MG63 (cell line): ENCODE measurements around the gene MESP1. TPM values are rescaled to one million over a fixed set of nuclear protein-coding genes. Genes with fewer than 3 reads are reported as not detected.

Experiments
- DNase-seq: peaks from one replicate; pipeline ENCODE4 v3.0.0-alpha.2; 2020
- H3K27me3 ChIP-seq: fragments of 250-450 bp; sonication (Bioruptor Pico); 2 replicates; pipeline ENCODE4 v1.5.1; 2020; ENCODE audit warnings: mild to moderate bottlenecking, moderate library complexity
- H3K36me3 ChIP-seq: fragments of 250-450 bp; sonication (Bioruptor Pico); 2 replicates; pipeline ENCODE4 v1.5.1; 2020; ENCODE audit warnings: mild to moderate bottlenecking, moderate library complexity
- H3K4me3 ChIP-seq: fragments of 250-450 bp; sonication (Bioruptor Pico); 2 replicates; pipeline ENCODE4 v1.5.1; 2020; ENCODE audit warnings: mild to moderate bottlenecking, moderate library complexity
- H3K9me3 ChIP-seq: fragments of 250-450 bp; sonication (Bioruptor Pico); 2 replicates; pipeline ENCODE4 v1.5.1; 2020; ENCODE audit warnings: mild to moderate bottlenecking, moderate library complexity
- total RNA-seq: library from RNA; depleted of rRNA; stranded (reverse); fragments of >200 nt; shearing (Covaris generic); gene quantifications from 2 replicates; pipeline ENCODE4 v1.2.3, GENCODE V29; 2014; ENCODE audit warnings: low replicate concordance

The MESP1 gene
- total RNA-seq, 1 experiment from 2014 or later = 2.2 TPM

GRCh38 chr15:89749526-89749925 lies 1.5 kb downstream of the MESP1 start:
- Histone ChIP-seq H3K4me3 (peak overlapping the region; percentile 62), H3K27me3 (no peaks in the 10 kb centered on the region), H3K9me3 (no peaks in the 10 kb centered on the region), H3K36me3 (no peaks in the 10 kb centered on the region)
- no peak for DNase-seq

- H3K9me3 ChIP-seq = no peaks in the 10 kb centered on the region
- no peaks in the 10 kb centered on the region for H3K27me3 ChIP-seq
- H3K4me3 ChIP-seq = no peak overlapping the region
- no peak for DNase-seq
- H3K36me3 ChIP-seq = no peaks in the 10 kb centered on the region
These were observed 2.0 kb downstream of the MESP1 start for GRCh38 chr15:89749054-89749453.

- no peak for DNase-seq
- no peaks in the 10 kb centered on the region for H3K9me3 ChIP-seq
- no peaks in the 10 kb centered on the region for H3K36me3 ChIP-seq
- no peaks in the 10 kb centered on the region for H3K27me3 ChIP-seq
- H3K4me3 ChIP-seq = no peak overlapping the region
These were observed 3.1 kb downstream of the MESP1 start for GRCh38 chr15:89747708-89748682.

DNA sequence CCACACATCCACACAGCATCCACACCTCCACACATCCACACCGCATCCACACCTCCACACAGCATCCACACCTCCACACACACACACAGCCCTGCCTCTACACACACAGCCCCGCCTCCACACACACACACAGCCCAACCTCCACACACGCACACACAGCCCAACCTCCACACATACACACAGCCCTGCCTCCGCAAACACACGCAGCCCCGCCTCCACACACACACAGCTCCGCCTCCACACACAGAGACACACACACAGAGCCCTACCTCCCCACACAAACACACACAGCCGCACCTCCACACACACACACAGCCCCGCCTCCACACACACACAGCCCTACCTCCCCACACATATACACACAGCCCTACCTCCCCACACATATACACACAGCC lies 4.7 kb downstream of the MESP1 start:
- DNase-seq = no peak
- H3K36me3 ChIP-seq = no peaks in the 10 kb centered on the region

GRCh38 chr15:89745768-89746167 lies 5.3 kb downstream of the MESP1 start:
- H3K9me3 ChIP-seq = no peaks in the 10 kb centered on the region
- DNase-seq = no peak

More for the DNA sequence above, 4.7 kb downstream of the MESP1 start:
- H3K27me3 ChIP-seq = no peaks in the 10 kb centered on the region
- H3K9me3 ChIP-seq = no peaks in the 10 kb centered on the region
- H3K4me3 ChIP-seq = no peak overlapping the region

DNA sequence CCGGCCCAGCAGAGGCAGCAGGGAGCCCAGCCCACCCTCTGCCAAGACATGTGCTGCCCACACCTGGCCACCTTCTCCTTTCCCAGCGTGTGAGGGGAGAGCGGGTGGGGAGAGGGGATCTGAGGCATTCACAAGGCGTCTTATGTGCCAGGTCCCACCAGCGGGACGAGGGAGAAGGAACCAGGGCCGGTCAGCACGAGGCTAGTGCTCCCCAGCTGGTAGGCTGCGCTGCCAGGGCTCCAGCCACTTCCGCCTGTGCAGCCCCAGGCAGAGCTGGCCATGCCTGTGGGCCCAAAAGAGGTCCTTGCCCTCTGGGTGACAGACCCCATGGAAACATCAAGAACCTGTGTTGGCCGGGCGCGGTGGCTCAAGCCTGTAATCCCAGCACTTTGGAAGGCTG lies 5.9 kb downstream of the MESP1 start:
- no peak overlapping the region for H3K4me3 ChIP-seq
- no peaks in the 10 kb centered on the region for H3K9me3 ChIP-seq
- DNase-seq = no peak

More at GRCh38 chr15:89745768-89746167, 5.3 kb downstream of the MESP1 start:
- Histone ChIP-seq H3K36me3 (no peaks in the 10 kb centered on the region), H3K4me3 (no peak overlapping the region), H3K27me3 (no peaks in the 10 kb centered on the region)

GRCh38 chr15:89743594-89743993 lies 7.5 kb downstream of the MESP1 start:
- no peaks in the 10 kb centered on the region for H3K9me3 ChIP-seq
- no peak for DNase-seq
- no peaks in the 10 kb centered on the region for H3K27me3 ChIP-seq
- no peak overlapping the region for H3K4me3 ChIP-seq
- H3K36me3 ChIP-seq = no peaks in the 10 kb centered on the region

More for the DNA sequence above, 5.9 kb downstream of the MESP1 start:
- H3K27me3 ChIP-seq = no peaks in the 10 kb centered on the region
- H3K36me3 ChIP-seq = no peaks in the 10 kb centered on the region

- no peaks in the 10 kb centered on the region for H3K27me3 ChIP-seq
- H3K4me3 ChIP-seq = no peak overlapping the region
- H3K9me3 ChIP-seq = no peaks in the 10 kb centered on the region
- H3K36me3 ChIP-seq = no peaks in the 10 kb centered on the region
- DNase-seq = no peak
These were observed 8.0 kb downstream of the MESP1 start for GRCh38 chr15:89743011-89743410.

GRCh38 chr15:89740137-89740536 lies 10.9 kb downstream of the MESP1 start:
- DNase-seq = peak; percentile 32
- Histone ChIP-seq H3K4me3 (no peak overlapping the region), H3K9me3 (no peaks in the 10 kb centered on the region)

DNA sequence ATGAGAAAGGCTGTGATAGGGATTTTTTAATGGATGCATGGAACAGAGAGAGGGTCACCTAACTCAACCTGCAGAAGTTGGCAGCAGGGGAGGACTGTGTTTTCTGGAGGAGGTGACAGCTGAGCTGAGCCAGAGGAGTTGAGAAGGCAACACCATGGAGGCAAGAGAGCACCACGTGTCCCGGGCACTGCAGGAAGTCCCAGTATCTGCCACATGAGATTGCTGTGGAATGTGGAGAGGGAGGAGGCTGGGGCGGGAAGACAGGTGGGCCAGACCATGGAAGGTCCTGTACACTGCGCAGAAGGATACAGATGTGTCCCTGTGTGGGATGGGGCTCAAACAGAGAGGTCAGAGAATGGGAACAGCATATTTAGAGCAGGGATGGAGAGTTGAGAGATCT lies 15.3 kb downstream of the MESP1 start:
- no peaks in the 10 kb centered on the region for H3K9me3 ChIP-seq
- no peaks in the 10 kb centered on the region for H3K36me3 ChIP-seq
- no peak overlapping the region for H3K4me3 ChIP-seq
- no peak for DNase-seq
- no peaks in the 10 kb centered on the region for H3K27me3 ChIP-seq

More at GRCh38 chr15:89740137-89740536, 10.9 kb downstream of the MESP1 start:
- no peaks in the 10 kb centered on the region for H3K36me3 ChIP-seq
- H3K27me3 ChIP-seq = no peaks in the 10 kb centered on the region

DNA sequence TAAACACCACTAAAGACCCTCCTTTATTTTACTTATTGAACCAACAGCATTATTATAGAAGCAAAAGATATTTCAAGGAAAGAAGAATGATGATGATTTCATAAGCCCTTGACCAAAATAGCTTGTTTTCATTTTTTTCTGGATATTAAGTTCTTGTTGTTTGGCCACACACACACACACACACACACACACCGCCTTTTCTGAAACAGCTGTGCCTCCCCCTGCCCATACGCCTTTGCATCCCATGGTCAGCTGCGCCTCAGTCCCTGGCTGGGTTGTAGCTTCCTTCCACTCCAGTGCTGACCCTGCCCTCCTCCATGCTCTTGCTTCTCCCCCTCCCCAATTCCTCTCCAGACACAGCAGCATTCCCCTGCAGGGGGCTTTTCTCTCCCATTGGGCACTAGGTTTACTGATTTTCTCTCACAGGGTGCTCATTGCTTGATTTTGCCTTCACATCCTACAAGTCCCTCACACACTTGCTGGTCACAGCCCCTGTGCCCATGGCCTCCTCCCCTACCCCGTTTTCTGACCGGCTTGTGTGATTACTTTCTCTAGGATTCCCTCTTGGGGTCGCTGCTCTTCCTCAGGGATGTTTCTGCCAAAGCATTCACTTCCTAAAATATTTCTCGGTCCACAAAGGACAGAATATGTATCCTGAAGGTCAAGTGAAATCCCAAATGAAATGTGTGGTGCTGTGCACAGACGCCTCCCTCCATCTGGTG lies 18.4 kb downstream of the MESP1 start:
- no peaks in the 10 kb centered on the region for H3K27me3 ChIP-seq
- DNase-seq = no peak
- H3K36me3 ChIP-seq = no peaks in the 10 kb centered on the region
- H3K4me3 ChIP-seq = no peak overlapping the region
- H3K9me3 ChIP-seq = no peaks in the 10 kb centered on the region

DNA sequence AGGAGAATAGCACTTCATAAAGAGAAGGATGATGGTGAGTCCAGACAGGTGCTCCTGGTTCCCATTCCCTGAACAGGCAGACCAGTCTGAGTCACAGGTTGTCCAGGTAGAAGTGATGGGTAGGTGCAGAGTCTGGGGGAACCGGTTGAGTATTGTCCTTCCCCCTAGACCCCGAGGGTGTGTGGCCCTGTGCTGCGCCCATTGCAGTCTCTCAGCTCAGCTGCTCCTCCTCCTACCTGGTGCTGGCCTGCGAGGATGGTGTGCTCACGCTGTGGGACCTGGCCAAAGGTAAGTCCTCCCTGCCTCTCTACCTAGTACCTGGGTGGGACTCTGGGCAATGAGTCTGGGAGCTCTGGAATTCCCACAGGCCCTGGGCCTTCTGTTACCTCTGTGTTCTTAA lies 19.8 kb downstream of the MESP1 start:
- DNase-seq = no peak
- no peaks in the 10 kb centered on the region for H3K27me3 ChIP-seq
- H3K9me3 ChIP-seq = no peaks in the 10 kb centered on the region
- H3K4me3 ChIP-seq = no peak overlapping the region
- H3K36me3 ChIP-seq = no peaks in the 10 kb centered on the region

GRCh38 chr15:89728254-89728653 lies 22.8 kb downstream of the MESP1 start:
- Histone ChIP-seq H3K27me3 (no peaks in the 10 kb centered on the region), H3K4me3 (no peak overlapping the region), H3K36me3 (no peaks in the 10 kb centered on the region), H3K9me3 (peaks cover 8% of the 10 kb centered on the region)
- DNase-seq = no peak

- no peaks in the 10 kb centered on the region for H3K27me3 ChIP-seq
- H3K9me3 ChIP-seq = peaks cover 8% of the 10 kb centered on the region
- no peak overlapping the region for H3K4me3 ChIP-seq
- H3K36me3 ChIP-seq = no peaks in the 10 kb centered on the region
- no peak for DNase-seq
These were observed 26.0 kb downstream of the MESP1 start for GRCh38 chr15:89725064-89725463.

DNA sequence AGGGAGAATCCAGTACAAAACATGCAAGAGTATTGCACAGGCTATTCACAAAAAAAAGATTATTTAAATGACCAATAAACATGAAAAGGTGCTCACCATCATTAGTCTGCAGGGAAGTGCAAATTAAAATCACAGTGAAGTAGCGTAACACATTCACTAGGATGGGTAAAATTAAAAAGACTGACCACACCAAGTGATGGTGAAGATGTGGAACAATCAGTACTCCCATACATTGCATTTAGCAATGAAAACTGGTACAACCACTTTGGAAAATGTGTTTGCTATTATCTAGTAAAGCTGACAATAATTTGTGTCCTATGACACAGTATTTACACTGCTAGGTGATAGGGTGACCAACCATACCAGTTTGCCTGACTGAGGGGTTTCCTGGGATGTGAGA lies 26.4 kb downstream of the MESP1 start:
- Histone ChIP-seq H3K27me3 (no peaks in the 10 kb centered on the region), H3K4me3 (no peak overlapping the region), H3K36me3 (no peaks in the 10 kb centered on the region), H3K9me3 (peaks cover 8% of the 10 kb centered on the region)
- no peak for DNase-seq

DNA sequence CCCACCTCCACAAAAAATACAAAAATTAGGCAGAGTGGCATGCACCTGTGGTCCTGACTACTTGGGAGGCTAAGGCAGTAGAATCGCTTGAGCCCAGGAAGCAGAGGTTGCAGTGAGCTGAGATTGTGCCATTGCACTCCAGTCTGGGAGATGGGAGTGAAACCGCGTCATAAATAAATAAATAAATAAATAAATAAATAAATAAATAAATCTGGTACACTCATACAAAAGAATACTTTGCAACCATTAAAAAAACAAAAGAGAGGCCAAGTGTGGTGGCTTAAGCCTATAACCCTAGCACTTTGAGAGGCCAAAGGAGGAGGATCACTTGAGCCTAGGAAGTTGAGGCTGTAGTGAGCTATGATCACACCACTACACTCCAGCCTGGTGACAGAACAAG lies 28.0 kb downstream of the MESP1 start:
- Histone ChIP-seq H3K9me3 (peaks cover 8% of the 10 kb centered on the region), H3K4me3 (no peak overlapping the region), H3K36me3 (no peaks in the 10 kb centered on the region), H3K27me3 (no peaks in the 10 kb centered on the region)
- DNase-seq = no peak

GRCh38 chr15:89714775-89715174 lies 36.3 kb downstream of the MESP1 start:
- no peak for DNase-seq

More at GRCh38 chr15:89714775-89715174, 36.3 kb downstream of the MESP1 start:
- Histone ChIP-seq H3K4me3 (no peak overlapping the region), H3K36me3 (no peaks in the 10 kb centered on the region), H3K27me3 (no peaks in the 10 kb centered on the region), H3K9me3 (no peaks in the 10 kb centered on the region)
